NCI-H69 (cell line): Measurements from ENCODE around the gene KLHDC7A.
A peak's percentile ranks its signal among the peaks of the same experiment; 100 is the strongest.

Experiments used
- DNase-seq: peaks from one replicate; lab custom pipeline; 2025; lab: John Stamatoyannopoulos, UW

The KLHDC7A gene

DNA sequence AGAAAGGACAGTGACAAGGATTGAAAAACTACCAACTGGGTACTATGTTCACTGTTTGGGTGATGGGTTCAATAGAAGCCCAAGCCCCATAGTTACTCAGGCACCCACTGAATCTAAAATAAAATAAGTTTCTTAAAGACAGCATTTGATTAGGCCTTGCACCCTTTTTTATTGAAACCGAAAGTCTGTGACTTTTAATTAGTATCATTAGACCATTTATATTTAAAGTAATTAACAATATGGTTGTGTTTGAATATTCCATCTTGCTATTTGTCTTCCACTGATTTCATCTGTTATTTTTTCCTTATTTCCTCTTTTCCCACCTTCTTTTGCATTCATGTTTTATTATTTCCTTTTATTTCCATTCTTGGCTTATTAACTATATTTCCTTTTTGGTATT lies 27.4 kb downstream of the KLHDC7A start:
- DNase-seq, result no peak

DNA sequence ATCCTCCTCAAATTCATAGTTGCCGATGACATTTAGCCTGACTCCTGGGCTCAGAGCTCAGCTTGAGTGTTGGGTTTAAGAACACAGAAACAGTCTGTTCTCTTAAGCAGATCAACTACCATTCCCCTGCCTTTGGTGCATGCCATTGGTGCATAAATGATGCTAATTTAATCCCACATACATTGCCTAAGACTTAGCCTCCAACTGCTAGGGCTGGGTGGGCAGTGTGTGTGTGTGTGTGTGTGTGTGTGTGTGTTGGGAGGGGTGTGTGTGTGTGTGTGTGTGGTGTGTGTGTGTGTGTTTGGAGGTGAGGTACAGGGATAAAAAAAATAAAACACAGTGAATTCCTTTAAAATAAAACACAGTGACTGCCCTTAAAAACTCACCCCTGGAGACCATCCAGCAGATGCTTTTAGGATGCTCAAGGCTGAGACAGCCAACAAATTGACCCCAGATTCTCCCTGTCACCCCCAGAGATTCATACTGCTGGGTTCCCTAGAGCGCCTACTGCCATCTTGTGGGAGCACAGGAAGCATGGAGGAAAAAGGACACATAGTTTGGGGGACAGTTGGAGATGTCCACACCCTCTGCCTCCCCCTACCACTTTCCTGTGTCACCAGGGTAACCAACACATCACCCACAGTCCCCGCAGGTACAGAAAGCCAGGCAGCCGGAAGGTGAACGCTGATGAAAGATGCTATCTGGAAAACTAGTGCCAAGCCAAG lies 30.6 kb downstream of the KLHDC7A start:
- peak; percentile 53 for DNase-seq

DNA sequence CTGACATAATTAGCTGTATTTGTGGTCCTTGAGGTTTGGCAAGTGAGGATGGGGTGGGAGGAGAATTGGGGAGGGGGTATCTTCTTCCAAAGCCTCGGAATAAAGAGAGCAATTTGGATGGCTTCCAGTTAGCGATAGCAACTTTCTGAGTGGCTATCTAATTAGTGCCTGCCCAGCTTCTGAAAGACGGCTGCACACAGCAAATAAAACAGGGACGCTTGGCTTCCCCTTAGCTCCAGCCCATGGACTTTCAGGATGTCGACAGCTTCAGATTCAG lies 31.1 kb downstream of the KLHDC7A start:
- peak; percentile 53 for DNase-seq

DNA sequence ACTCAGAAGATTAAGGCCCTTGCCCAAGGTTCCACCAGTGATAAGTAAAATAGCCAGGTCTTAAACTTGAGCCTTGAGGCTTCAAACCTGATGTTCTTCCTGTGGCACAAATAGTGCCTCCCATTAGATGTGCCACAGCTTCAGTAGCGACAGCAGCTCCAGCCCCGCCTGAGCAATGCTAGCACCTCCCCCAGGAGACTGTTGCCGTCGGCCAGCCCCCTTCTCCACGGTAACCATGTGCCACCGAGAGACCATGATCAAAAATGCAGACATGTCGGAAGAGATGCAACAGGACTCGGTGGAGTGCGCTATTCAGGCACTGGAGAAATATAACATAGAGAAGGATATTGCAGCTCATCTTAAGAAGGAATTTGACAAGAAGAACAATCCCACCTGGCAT lies 32.2 kb downstream of the KLHDC7A start:
- no peak for DNase-seq

DNA sequence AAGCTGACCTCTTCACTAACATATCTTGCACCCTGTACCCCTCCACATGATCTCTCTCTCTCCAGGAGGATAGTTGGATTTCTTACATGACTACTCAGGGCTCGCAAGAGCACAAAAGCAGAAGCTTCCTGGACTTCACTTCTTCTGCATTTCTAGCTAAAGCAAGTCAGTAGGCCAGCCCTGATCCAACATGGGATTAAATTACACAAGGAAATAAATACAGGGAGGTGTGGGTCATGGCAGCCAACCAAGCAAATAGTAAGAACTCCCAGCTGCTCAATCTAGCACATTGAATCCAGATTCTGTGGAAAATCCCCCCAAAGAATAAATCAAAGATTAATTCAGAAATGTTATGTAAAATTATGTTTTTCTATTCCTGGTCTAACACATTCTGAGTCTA lies 33.3 kb downstream of the KLHDC7A start:
- DNase-seq, result no peak

DNA sequence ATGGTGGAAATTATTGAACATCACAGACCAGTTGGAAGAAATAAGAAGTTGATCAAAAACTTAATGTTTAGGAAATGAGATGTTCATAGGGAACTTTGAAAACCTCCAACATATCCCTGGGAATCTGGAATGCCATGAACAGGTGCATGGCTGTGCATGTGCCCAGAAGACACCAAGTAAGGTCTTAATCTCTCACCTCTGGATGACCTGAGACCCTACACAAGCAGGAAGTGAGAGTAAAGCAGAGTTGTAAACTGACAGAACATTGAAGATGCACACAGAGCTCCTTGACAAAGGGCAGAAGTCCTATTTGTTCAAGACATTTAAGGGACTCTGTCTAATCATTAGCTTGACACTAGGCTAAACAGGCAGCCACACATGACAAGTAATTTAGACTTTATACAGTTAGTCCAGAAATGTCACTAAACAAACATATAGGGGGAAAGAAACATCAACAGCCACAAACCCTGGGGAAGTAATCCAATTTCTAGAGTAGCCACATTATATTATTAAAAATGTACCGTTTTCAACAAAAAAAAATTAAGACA lies 34.5 kb downstream of the KLHDC7A start:
- DNase-seq, result no peak

DNA sequence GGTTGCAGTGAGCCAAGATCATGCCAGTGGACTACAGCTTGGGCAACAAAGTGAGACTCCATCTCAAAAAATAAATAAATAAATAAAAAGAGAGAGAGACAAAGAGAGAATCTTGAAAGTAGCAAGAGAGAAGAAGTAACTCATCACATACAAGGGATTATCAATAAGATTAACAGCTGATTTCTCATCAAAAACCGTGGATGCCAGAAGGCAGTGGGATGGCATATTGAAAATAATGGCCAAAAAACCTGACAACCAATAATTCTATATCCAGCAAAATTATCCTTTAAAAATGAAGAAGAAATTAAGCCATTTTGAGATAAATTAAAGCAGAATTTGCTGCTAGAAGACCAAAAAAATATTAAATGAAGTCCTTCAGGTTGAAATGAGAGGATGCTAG lies 35.7 kb downstream of the KLHDC7A start:
- no peak for DNase-seq

DNA sequence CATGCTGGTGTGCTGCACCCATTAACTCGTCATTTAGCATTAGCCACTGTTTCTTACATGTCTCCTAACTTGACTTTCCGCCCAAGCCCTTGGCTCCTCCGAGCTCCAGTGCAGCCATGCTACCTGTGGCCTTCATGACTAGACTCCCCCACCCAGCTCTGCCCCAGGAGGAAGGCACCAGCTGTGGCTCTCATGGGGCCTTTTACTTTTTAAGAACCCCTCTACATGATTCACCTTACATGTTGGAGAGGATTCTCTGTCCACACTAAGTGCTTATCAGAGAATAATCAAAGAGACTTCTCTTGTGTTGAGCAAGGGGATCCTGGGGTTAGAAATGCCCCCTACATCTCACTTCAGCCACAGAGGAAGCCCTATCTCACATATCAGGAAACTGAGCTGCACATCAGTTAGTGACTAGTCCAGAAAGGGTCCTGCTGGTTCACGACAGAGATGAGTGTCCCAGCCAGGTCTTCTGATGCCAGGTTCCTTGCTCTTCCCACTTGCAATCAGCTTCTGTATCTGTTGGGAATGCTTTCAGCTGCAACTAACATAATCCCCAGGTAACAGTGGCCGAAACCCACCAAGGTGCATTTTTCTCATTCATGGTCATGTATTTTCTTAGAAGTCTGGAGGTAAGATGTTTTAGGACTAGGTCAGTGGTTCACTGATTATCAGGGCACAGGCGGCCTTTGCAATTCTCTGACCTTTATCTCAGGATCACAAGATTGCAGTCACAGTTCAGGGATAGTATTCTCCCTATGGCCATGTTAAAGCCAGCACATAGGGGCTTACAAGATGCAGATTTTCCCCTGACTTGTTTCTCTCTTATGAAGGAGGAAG lies 45.9 kb downstream of the KLHDC7A start:
- no peak for DNase-seq

DNA sequence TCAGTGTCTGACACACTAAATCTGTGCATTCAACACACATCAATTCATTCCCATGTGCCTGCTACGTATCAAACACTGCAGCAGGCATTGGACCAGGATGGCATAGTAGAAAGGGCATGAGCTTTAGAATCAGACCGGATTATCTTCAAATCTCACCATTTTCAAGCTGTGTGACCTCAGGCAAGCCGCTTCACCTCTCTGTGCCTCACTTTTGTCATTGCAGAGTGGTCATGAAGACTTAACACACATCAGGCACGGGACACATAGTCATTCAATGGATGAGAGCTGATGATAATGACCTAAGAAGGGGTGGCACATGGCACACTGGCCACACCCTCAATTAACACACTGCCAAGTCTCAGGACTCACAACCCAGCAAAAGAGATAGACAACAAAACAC lies 46.8 kb downstream of the KLHDC7A start:
- no peak for DNase-seq

DNA sequence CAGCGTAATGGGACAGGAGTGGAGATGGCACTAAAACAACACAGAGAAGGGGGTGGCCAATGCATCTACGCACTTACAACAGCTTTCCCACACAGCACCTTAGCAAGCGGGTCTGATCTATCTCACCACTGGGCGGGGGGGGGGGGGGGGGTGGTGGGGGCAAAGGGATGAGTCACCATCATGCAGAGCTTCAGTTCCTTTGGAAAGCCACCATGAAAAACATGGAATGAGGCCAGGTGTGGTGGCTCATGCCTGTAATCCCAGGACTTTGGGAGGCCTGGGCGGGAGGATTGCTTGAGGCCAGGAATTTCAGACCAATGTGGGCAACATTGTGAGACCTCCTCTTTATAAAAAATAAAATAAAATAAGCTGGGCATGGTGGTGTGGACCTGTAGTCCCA lies 47.2 kb downstream of the KLHDC7A start:
- DNase-seq, result no peak

DNA sequence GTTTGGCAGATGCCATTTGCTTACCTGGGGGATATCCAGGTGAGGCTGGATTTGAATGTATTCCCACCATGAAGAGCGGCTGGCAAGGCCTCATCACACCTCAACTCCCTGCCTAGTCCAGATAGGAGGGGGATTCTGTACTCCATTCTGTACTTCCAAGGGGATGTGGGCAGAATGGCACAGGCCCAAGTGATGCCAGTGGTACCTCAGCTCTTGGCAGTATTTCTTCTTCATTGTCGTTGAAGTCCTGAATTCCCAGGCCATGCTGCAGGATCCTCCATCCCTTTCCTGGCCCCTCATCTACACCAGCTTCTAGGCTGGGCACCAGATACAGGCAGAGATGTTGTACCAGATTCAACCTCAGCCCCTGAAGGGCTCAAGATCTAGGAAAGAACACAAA lies 47.9 kb downstream of the KLHDC7A start:
- no peak for DNase-seq

DNA sequence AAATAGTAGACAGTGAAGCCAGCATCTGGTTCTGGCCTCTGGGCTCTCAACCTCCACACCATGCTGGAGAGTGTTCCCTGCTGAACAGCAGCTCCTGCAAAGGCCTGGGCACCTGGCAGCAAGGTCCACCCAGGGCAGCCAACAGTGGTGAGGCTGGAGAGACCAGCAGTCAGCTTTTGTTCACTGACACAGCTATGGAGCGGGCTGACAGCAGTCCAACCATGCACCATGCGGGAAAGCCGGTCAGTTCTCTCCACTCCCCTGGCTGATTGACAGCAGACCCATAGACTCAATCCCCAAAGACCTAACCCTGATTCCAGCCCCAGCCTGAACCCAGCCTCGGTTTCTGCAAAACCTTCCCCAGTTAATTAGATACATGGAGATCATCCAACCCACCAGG lies 49.0 kb downstream of the KLHDC7A start:
- DNase-seq, result no peak

DNA sequence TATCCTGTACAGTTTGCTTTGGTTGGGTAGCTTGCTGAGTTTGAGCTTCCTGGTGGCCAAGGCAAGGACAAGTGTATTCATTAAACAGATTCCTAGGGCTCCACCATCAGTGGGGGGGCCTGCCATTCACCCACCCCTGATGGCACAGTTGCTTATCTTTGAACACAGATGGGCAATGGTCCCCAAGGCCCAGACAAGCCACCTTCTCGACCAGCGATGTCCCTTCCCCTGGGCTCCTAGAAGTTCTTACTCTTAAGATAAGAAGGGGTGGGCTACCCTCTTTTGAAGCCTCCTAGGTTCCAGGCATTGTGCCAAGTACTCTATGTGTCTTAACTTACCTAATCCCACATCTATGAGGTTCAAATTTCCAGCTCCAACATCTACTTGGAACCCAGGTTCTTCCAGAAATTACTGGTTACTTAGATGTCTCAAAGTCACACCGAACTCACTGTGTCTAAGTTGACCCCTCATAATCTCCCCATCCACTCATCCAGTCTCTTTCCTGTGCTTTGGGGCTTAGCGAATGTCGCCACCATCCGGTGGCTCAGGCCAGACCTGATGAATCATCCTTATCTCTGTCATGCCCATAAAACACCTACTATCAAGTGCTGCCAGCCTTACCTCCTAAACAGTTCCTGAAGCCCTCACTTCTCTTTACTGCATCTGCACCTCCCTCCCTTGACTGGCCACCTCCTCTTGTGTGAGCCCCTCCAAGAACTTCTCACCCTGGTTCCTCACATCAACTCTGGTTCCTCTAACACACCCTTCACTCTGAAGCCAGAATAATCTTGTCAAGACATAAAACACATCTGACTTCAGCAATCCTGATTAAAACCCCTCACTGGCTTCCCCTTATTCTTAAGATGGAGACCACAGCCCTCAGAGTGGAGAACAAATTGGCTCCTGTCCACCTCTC lies 50.1 kb downstream of the KLHDC7A start:
- no peak for DNase-seq

DNA sequence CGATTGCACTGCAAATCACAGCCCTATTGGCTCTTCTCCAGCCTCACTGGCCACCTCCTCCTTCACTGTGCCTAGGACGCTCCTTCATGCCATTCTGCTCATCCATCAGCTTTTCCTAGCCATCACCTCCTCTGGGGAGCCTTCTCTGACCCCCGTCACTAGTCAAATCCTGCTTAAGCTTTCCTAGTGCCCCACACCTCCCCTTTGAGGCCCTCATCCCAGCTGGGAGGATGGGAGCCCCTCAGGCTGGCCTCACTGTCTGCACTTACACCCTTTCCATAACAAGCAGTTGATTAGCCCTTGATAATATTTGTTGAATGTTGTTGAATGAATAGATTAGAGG lies 50.7 kb downstream of the KLHDC7A start:
- no peak for DNase-seq

DNA sequence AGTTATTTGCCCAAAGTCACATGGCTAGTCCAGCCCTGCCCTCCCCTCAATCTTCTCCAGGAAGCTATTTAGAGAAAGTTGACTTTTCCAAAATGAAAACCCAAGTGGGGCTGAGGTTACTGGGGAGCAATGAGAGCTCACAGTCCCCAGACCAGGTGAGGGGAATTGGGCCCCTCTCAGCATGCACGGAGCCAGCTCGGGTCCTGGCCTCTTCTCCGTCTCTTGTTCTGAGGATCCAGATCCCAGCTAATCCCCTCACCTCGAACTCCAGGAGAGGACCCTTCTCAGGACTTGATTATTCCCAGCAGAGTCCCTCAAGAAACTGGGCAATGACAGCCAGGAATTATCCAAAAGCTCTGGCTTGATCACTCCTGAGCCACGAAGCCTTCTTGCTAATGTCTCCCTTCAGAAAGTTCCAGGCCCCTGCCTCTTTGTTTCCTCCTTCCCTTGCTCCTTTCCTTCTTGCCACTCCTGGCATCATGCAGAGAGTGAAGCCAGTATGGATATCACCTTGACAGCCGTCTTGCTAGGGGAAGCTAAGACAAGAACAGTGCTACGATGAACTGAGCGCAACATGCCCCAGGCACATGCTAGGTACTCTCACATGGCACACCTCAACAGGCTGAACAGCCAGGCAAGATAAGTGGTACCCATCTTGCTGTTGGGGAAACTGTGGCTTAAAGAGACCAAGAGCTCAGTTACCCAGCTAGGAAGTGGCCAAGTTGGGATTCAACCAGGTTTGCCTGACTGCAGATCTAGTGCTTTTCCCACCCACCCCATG lies 51.9 kb downstream of the KLHDC7A start:
- no peak for DNase-seq

DNA sequence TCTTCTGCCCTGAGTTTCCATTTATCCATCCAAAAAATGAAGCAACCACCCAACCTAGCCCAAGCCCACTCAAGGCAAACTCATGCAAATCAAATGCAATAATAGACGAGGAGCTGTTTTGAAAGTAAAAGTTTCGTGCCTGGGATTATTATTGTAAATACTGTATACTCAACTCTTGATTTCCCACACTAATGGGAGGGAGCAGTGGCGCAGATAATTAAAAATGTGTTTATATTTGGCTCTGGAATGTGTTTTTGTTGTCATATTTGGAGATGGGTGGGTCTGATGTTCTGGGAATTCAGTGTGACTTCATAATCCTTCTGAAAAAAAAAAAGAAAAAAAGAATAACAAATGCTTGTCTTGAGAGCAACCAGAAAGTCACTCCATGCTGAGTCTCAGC lies 52.5 kb downstream of the KLHDC7A start:
- no peak for DNase-seq

DNA sequence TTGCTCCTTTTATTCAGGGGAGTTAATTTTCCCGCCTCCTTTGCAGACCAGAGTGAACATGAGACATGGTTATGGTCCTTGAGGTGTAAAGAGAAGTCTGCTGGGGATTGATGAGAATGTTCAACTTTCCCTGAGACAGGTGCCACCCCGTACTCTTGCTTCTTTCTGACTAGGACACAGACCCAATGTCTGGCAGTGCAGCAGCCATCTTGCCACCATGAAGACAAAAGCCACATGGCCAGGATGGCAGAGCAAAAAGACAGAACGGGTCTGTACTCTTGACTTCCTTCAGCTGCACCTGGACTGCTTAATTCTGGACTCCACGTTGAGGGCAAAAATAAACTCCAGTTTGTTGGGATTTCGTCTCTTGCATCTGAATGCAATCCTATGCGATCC lies 54.1 kb downstream of the KLHDC7A start:
- DNase-seq, result no peak
